ENCODE measurements around the gene CCP110.
A peak's percentile ranks its signal among the peaks of the same experiment; 100 is the strongest.
"Not testable (repeated sequence)": the region's sequence is repeated elsewhere in the genome, so short reads cannot be mapped to it uniquely, and the experiment has no call there.

The CCP110 gene

DNA sequence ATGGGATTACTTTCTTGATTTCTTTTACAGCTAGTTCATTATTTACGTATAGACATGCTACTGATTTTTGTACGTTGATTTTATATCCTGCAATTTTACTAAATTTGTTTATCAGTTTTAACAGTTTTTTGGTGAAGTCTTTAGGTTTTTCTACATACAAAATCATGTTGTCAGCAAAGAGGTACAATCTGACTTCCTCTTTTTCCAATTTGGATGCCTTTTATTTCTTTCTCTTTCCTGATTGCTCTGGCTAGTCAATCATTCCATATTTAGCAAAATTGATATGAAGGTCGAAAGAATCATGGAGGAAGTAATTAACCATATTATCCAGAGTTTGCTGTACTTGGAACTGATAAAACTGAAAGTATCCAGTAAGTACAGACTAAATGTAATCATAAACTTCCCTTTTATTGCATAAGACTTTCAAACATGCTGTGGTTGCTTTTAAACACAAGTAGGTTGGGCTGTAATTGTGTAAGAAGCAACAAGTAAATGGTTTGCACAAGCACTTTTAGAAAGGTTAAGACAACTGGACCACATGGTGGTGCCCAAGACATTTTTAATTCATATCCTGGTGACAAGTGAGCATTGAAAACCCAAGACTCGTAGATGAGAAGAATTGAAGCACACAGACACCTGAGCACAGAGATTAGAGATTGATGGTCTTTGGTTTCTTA lies 10.2 kb upstream of the CCP110 start:
- no peak for DNase-seq (ENCODE audit: low spot score)

- DNase-seq (ENCODE audit: low spot score), result no peak
Observed at GRCh38 chr16:19515757-19516156, 8.0 kb upstream of the CCP110 start.

GRCh38 chr16:19517424-19518089 lies 6.2 kb upstream of the CCP110 start:
- DNase-seq (ENCODE audit: low spot score), result no peak

DNA sequence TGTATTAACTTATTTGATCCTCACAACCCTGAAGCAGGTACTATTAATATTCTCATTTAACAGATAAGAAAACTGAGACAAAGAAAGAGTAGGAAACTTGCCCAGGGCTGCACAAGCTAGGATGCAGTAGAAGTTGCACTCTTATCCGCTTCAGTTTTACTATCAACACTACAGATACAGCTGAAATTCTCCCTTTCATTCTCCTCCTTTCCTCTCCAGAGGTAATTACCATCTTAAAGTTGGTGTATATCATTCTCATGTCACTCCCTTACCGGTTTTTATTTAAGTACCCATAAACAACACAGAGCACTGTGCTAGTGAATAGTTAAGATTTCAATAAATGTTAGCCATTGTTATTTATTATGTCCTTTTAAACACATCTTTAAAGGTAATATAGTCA lies 5.4 kb upstream of the CCP110 start:
- no peak for DNase-seq (ENCODE audit: low spot score)

DNA sequence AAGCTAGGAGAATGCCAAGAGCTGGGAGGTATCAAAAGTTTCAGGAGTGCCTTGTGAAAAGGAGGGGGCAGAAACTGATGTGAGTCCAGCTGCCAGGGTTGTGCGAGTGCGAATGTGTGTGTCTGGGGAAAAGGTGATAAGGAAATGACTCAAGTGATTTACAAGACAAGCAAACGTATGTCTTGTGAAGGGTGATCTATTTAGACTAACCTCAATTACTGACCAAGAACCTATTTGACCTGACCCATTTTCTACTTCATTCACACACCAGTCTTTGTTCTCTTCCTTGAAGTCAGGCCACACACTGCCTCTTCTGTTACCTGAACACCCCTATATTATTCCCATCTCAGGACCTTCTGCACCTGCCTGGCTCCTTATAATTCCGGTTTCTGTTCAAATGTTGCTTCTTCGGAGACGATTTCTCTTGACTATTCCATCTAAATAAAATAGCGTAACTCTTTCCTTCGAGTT lies 2.8 kb upstream of the CCP110 start:
- no peak for DNase-seq (ENCODE audit: low spot score)

DNA sequence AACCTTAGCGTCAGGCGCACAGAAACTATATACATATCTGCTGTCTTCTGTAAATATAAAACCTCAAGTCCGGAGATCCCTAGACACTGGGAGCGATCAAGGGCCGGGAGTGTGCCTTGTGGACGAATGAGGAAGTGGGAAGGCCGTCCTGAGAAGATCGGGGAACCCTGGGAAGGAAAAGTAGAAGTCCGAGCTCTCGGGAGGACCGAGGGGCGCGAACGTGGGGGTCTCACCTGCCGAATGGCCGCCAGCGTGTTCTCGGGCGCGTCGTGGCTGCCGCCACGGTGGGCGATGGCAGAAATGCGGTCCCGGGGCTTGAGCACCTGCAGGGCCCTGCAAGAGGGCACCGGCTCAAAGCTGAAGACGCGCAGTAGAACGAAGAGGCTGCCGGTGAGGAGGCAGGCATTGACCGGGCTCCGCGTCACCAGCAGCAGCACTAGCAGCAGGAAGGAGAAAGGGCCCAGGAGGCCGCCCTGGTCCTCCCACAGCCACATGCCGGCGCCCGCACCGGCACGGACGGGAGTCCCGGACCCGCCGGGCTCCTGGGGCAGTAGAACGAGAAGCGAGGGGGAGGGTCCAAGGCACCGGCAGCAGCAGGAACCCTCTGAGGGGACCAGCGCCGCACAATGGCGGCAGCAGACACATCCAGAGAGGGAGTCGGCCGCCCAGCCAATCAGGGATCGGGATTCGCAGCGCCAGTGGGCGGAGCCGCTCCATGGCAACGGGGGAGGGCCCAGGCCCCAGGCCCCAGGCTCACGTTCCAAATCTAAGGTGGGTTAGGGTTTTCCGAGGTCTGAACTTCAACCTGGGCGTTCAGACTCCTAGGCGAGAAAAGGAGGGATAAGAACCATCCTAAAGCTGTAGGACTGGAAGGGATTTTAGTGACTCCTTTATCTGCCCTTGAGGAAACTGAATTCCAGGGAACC lies 2.0 kb upstream of the CCP110 start, which contains the start of gene GDE1:
Gene GDE1, minus strand, starts transcription at position 628 of the 926 bp plus-strand sequence. Its CDS starts 134 bp downstream, at position 494.
- peak; percentile 99 for DNase-seq (ENCODE audit: low spot score)

DNA sequence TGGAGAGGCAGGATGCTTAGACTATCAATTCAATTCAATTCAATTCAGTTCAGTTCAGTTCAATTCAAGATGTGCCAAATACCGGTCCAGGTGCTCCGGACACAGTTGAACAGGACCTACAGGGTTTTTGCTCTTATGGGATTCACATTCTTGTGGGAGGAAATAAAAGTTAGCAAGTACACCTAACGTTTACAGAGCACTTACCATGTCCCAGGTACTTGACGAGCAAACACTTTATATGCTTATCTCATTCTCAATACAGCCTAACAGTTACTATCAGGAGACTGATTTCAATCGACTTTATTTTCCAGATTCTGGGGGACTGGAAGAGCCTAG lies 1.4 kb upstream of the CCP110 start:
- no peak for DNase-seq (ENCODE audit: low spot score)

GRCh38 chr16:19522760-19523159 lies 982 bp upstream of the CCP110 start:
- DNase-seq (ENCODE audit: low spot score), result no peak

DNA sequence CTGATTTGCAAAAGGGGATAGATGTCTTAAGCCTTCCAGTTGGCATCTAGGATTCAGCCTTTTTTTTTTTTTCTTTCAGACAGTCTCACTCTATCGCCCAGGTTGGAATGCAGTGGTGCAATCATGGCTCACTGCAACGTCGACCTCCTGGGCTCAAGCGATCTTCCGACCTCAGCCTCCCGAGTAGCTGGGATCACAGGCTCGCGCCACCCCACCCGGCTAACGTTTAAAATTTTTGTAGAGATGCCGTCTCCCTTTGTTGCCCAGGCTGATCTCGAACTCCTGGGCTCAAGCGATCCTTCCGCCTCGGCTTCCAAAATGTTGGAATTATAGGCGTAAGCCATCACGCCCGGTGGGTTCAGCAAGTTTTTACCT lies 571 bp upstream of the CCP110 start:
- no peak for DNase-seq (ENCODE audit: low spot score)

DNA sequence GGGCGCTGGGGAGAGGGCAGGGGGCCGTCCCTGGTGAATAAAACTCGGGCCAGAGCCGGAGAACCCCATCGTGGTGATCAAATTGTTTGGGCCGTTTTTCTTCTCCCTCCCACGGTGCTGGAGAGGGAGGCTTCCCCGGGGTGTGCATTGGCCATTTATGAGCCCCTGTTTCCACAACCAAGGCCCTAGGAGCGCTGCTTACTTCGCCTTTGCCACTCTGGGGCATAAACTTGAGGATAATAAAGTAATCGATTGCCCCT lies 544 bp downstream of the CCP110 start:
- DNase-seq (ENCODE audit: low spot score), result no peak

GRCh38 chr16:19524616-19525384 lies 1.1 kb downstream of the CCP110 start:
- peak; percentile 54 for DNase-seq (ENCODE audit: low spot score)

- no peak for DNase-seq (ENCODE audit: low spot score)
Observed at GRCh38 chr16:19525385-19525723, 1.6 kb downstream of the CCP110 start.

- no peak for DNase-seq (ENCODE audit: low spot score)
Observed at GRCh38 chr16:19527161-19527560, 3.4 kb downstream of the CCP110 start.

- no peak for DNase-seq (ENCODE audit: low spot score)
Observed at GRCh38 chr16:19528666-19529065, 4.9 kb downstream of the CCP110 start.

GRCh38 chr16:19532601-19533000 lies 8.9 kb downstream of the CCP110 start:
- no peak for DNase-seq (ENCODE audit: low spot score)

GRCh38 chr16:19540241-19540970 lies 16.7 kb downstream of the CCP110 start:
- no peak for DNase-seq (ENCODE audit: low spot score)

GRCh38 chr16:19542138-19542821 lies 18.5 kb downstream of the CCP110 start:
- DNase-seq (ENCODE audit: low spot score), result no peak

DNA sequence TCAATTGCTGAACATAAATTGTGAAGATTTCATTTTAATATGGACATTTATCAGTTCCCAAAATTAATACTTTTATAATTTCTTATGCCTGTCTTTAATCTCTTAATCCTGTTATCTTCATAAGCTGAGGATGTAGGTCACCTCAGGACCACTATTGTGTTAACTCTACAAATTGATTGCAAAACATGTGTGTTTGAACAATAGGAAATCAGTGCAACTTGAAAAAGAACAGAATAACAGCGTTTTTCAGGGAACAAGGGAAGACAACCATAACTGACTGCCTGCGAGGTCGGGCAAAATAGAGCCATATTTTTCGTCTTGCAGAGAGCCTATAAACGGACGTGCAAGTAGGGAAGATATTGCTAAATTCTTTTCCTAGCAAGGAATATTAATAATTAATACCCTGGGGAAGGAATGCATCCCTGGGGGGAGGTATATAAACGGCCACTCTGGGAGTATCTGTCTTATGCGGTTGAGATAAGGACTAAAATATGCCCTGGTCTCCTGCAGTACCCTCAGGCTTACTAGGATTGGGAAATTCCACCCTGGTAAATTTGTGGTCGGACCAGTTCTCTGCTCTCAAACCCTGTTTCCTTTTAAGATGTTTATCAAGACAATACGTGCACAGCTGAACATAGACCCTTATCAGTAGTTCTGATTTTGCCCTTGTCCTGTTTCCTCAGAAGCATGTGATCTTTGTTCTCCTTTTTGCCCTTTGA lies 19.7 kb downstream of the CCP110 start:
- not testable (repeated sequence) for DNase-seq (ENCODE audit: low spot score)

DNA sequence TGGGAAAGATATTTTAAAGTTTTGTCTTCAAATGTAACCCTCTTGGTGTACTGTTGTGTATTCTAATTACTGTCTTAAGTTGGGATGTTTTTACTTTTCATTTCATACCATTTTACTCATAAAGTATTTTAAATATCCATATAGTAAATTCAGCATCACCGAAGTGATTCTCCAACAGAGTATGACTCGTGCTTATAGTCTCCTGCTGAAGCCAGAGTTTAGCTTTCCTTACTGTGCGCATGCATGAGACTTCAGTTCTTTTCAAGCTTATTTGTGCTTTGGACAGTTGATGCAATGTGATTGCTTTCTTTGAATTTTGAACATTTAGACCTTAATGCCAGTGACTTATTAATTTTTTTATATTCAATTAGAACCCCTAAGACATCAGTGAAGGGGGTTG lies 24.4 kb downstream of the CCP110 start:
- no peak for DNase-seq (ENCODE audit: low spot score)

- no peak for DNase-seq (ENCODE audit: low spot score)
Observed at GRCh38 chr16:19549673-19550072, 25.9 kb downstream of the CCP110 start.
